Putamen (tissue), 1 donor: ENCODE results near the gene DLL3.
"Not testable (repeated sequence)": the region's sequence is repeated elsewhere in the genome, so short reads cannot be mapped to it uniquely, and the experiment has no call there.

Source experiments
- DNase-seq: peaks from one replicate; pipeline ENCODE4 v3.0.0-alpha.2; 2016; ENCODE audit warnings: low spot score

The DLL3 gene

GRCh38 chr19:39498798-39499642, at the start of gene DLL3:
DLL3 (plus strand) TSS chr19:39498947; CDS start chr19:39498975, 28 bp downstream.
- DNase-seq: no peak

- DNase-seq: no peak
Observed at GRCh38 chr19:39449116-39449797, 49.5 kb upstream of the DLL3 start.

- not testable (repeated sequence) for DNase-seq
Observed at GRCh38 chr19:39451257-39451656, 47.5 kb upstream of the DLL3 start.

GRCh38 chr19:39463403-39463802, 35.3 kb upstream of the DLL3 start:
- DNase-seq: no peak

- peak; percentile 38 for DNase-seq
Observed at GRCh38 chr19:39465956-39466747, 32.6 kb upstream of the DLL3 start.

- no peak for DNase-seq
Observed at GRCh38 chr19:39467941-39468340, 30.8 kb upstream of the DLL3 start.

- no peak for DNase-seq
Observed at GRCh38 chr19:39469036-39469435, 29.7 kb upstream of the DLL3 start.

GRCh38 chr19:39469567-39469966, 29.2 kb upstream of the DLL3 start:
- DNase-seq: no peak

- no peak for DNase-seq
Observed at GRCh38 chr19:39470724-39471339, 27.9 kb upstream of the DLL3 start.

- DNase-seq: no peak
Observed at GRCh38 chr19:39471756-39472536, 26.8 kb upstream of the DLL3 start.

- no peak for DNase-seq
Observed at GRCh38 chr19:39472746-39473442, 25.9 kb upstream of the DLL3 start.

- no peak for DNase-seq
Observed at GRCh38 chr19:39473443-39473960, 25.2 kb upstream of the DLL3 start.

- DNase-seq: no peak
Observed at GRCh38 chr19:39474139-39474620, 24.6 kb upstream of the DLL3 start.

GRCh38 chr19:39475748-39476147, 23.0 kb upstream of the DLL3 start:
- DNase-seq: no peak

GRCh38 chr19:39479319-39479801, 19.4 kb upstream of the DLL3 start:
- DNase-seq: not testable (repeated sequence)

- no peak for DNase-seq
Observed at GRCh38 chr19:39479916-39480315, 18.8 kb upstream of the DLL3 start.

GRCh38 chr19:39480337-39481228, 18.2 kb upstream of the DLL3 start, which contains the start of gene TIMM50:
TIMM50 (plus strand) TSS chr19:39480838; CDS start chr19:39480854, 16 bp downstream.
- DNase-seq: peak; percentile 92

- DNase-seq: no peak
Observed at GRCh38 chr19:39481229-39481545, 17.6 kb upstream of the DLL3 start.

- no peak for DNase-seq
Observed at GRCh38 chr19:39481676-39482075, 17.1 kb upstream of the DLL3 start.
